Activated T-cell treated with anti-CD3 and anti-CD28 coated beads for 48 hours (primary cell): Measurements from ENCODE around the gene PLA2G5.
A peak's percentile ranks its signal among the peaks of the same experiment; 100 is the strongest.

ENCODE experiments used
- DNase-seq: peaks from one replicate; pipeline ENCODE4 v3.0.0-alpha.2; 2020; ENCODE audit warnings: low read depth

Gene PLA2G5

GRCh38 chr1:20090119-20090518, 20.1 kb downstream of the PLA2G5 start:
- DNase-seq: no peak

- DNase-seq: no peak
Observed at GRCh38 chr1:20090641-20091040, 20.6 kb downstream of the PLA2G5 start.

GRCh38 chr1:20093303-20093702, 23.3 kb downstream of the PLA2G5 start:
- DNase-seq: no peak

- no peak for DNase-seq
Observed at GRCh38 chr1:20093940-20094391, 24.0 kb downstream of the PLA2G5 start.

GRCh38 chr1:20095564-20096434, 25.8 kb downstream of the PLA2G5 start:
- no peak for DNase-seq

GRCh38 chr1:20096840-20097447, 26.9 kb downstream of the PLA2G5 start:
- DNase-seq: no peak

GRCh38 chr1:20099533-20099932, 29.5 kb downstream of the PLA2G5 start:
- DNase-seq: no peak

- peak; percentile 13 for DNase-seq
Observed at GRCh38 chr1:20100632-20101355, 30.8 kb downstream of the PLA2G5 start.

GRCh38 chr1:20102875-20103274, 32.9 kb downstream of the PLA2G5 start:
- DNase-seq: no peak

- DNase-seq: no peak
Observed at GRCh38 chr1:20105856-20106255, 35.9 kb downstream of the PLA2G5 start.

- no peak for DNase-seq
Observed at GRCh38 chr1:20107351-20107750, 37.4 kb downstream of the PLA2G5 start.

- DNase-seq: no peak
Observed at GRCh38 chr1:20107796-20108195, 37.8 kb downstream of the PLA2G5 start.

- DNase-seq: no peak
Observed at GRCh38 chr1:20108366-20109123, 38.6 kb downstream of the PLA2G5 start.

GRCh38 chr1:20109223-20109856, 39.3 kb downstream of the PLA2G5 start:
- DNase-seq: no peak

GRCh38 chr1:20110679-20111078, 40.7 kb downstream of the PLA2G5 start:
- no peak for DNase-seq

GRCh38 chr1:20111452-20111851, 41.5 kb downstream of the PLA2G5 start:
- no peak for DNase-seq

GRCh38 chr1:20112279-20113000, 42.4 kb downstream of the PLA2G5 start:
- no peak for DNase-seq

- no peak for DNase-seq
Observed at GRCh38 chr1:20114021-20114648, 44.1 kb downstream of the PLA2G5 start.

GRCh38 chr1:20115479-20115878, 45.5 kb downstream of the PLA2G5 start:
- no peak for DNase-seq

- no peak for DNase-seq
Observed at GRCh38 chr1:20115916-20116315, 45.9 kb downstream of the PLA2G5 start.
